ENCODE results near the gene ZNF177.
"Not testable (repeated sequence)": the region's sequence is repeated elsewhere in the genome, so short reads cannot be mapped to it uniquely, and the experiment has no call there.

The ZNF177 gene

GRCh38 chr19:9362905-9363304 is at the start of gene ZNF177:
ZNF177 (plus strand) TSS chr19:9363013; CDS start chr19:9378312, 15,299 bp downstream.
- no peak for FAIRE-seq

- FAIRE-seq: no peak
Measured at GRCh38 chr19:9313756-9314155, 49.1 kb upstream of the ZNF177 start.

GRCh38 chr19:9321338-9321737 is 41.5 kb upstream of the ZNF177 start:
- no peak for FAIRE-seq

- FAIRE-seq: not testable (repeated sequence)
Measured at GRCh38 chr19:9321756-9322155, 41.1 kb upstream of the ZNF177 start.

- not testable (repeated sequence) for FAIRE-seq
Measured at GRCh38 chr19:9322201-9322600, 40.6 kb upstream of the ZNF177 start.

- no peak for FAIRE-seq
Measured at GRCh38 chr19:9323557-9323918, 39.3 kb upstream of the ZNF177 start.

GRCh38 chr19:9323919-9324583 is 38.8 kb upstream of the ZNF177 start, which contains the start of gene ZNF559:
ZNF559 (plus strand) TSS chr19:9324179; CDS start chr19:9338550, 14,371 bp downstream.
- peak; percentile 85 for FAIRE-seq

GRCh38 chr19:9324584-9324962 is 38.2 kb upstream of the ZNF177 start:
- FAIRE-seq: no peak

GRCh38 chr19:9329999-9330398 is 32.8 kb upstream of the ZNF177 start:
- FAIRE-seq: no peak

GRCh38 chr19:9342610-9343304 is 20.1 kb upstream of the ZNF177 start:
- no peak for FAIRE-seq

- no peak for FAIRE-seq
Measured at GRCh38 chr19:9345005-9345404, 17.8 kb upstream of the ZNF177 start.

GRCh38 chr19:9348253-9348652 is 14.6 kb upstream of the ZNF177 start:
- FAIRE-seq: no peak

- FAIRE-seq: no peak
Measured at GRCh38 chr19:9348671-9349070, 14.1 kb upstream of the ZNF177 start.

- FAIRE-seq: no peak
Measured at GRCh38 chr19:9352505-9352904, 10.3 kb upstream of the ZNF177 start.

GRCh38 chr19:9353011-9353410 is 9.8 kb upstream of the ZNF177 start:
- no peak for FAIRE-seq

- FAIRE-seq: no peak
Measured at GRCh38 chr19:9354651-9355050, 8.2 kb upstream of the ZNF177 start.

- FAIRE-seq: no peak
Measured at GRCh38 chr19:9370738-9371619, 8.2 kb downstream of the ZNF177 start.

- no peak for FAIRE-seq
Measured at GRCh38 chr19:9381361-9381785, 18.6 kb downstream of the ZNF177 start.

- FAIRE-seq: peak; percentile 42
Measured at GRCh38 chr19:9406798-9407352, 44.1 kb downstream of the ZNF177 start.

GRCh38 chr19:9407827-9408226 is 45.0 kb downstream of the ZNF177 start:
- FAIRE-seq: no peak

GRCh38 chr19:9413240-9413954 is 50.6 kb downstream of the ZNF177 start:
- no peak for FAIRE-seq

GRCh38 chr19:9427941-9428340 is 65.1 kb downstream of the ZNF177 start:
- FAIRE-seq: no peak

GRCh38 chr19:9430444-9430843 is 67.6 kb downstream of the ZNF177 start:
- no peak for FAIRE-seq
